GM18526 (cell line): ENCODE results near the gene TANGO2.

Experiments used
- POLR2A ChIP-seq: IDR thresholded peaks from 3 replicates; pipeline ENCODE4 v1.6.1; 2011; ENCODE audit not compliant: insufficient read length; ENCODE audit errors: extremely low read depth

TANGO2 gene

GRCh38 chr22:20011123-20011992 lies 9.6 kb upstream of the TANGO2 start:
- no peak for TF ChIP-seq POLR2A

DNA sequence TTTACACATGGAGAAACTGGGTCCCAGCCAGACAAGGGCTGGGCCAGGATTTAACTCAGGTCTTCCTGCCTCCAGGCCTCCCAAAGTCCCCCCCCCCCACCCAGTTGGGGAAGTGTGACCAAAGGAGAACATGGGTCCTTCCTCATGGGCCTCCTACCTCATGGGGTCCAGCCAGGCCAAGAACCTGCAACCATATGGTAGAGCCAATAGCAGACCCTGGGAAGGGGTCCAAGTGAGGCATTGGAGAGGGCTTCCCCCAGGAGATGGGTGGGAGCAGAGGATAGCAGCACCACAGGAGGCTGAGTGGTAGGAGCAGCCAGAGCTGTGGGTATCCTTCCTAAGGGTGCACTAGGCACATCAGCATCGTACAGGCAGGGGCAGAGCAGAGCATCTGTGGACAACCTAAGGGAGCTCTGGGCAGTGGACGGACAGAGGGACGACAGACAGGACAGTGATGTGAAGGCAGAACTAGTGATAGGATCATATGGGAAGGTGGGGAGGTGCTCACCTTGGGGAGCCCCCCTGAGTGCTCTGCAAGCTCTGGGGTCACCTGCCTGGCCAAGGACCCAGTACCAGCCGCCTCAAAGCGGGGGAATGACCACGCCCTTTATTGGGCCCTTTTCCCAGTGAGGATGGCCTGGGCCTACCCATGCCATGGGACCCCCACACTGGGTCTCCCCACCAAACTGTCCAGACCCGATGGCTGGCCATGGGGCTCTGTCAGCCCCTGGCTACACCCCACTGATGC lies 8.7 kb upstream of the TANGO2 start:
- no peak for TF ChIP-seq POLR2A

GRCh38 chr22:20012741-20013331 lies 8.1 kb upstream of the TANGO2 start:
- TF ChIP-seq POLR2A: no peak

GRCh38 chr22:20013382-20013871 lies 7.5 kb upstream of the TANGO2 start:
- TF ChIP-seq POLR2A: no peak

GRCh38 chr22:20014526-20015186 lies 6.3 kb upstream of the TANGO2 start:
- TF ChIP-seq POLR2A: no peak

DNA sequence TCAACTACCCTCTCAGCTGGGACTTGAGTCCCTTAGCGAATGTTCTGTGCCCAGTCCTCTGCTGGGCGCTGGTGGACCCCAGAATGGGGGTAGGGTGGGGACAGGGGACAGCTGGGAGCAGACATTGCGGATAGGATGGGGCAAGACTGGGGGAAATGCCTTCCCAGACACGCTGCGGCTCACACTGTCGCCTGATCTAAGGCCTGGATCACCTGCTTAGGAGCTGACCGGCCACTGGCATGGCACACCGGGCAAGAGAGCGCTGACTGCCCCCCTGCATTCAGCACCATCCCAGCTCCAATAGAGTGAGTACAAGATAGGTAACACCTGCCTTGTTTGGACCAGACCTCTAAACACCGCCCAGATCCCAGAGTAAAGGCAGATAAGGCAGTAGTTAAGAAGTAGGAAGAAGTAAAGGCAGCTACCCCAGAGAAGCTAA lies 5.7 kb upstream of the TANGO2 start:
- TF ChIP-seq POLR2A: no peak

GRCh38 chr22:20015971-20016733 lies 4.8 kb upstream of the TANGO2 start:
- no peak for TF ChIP-seq POLR2A

DNA sequence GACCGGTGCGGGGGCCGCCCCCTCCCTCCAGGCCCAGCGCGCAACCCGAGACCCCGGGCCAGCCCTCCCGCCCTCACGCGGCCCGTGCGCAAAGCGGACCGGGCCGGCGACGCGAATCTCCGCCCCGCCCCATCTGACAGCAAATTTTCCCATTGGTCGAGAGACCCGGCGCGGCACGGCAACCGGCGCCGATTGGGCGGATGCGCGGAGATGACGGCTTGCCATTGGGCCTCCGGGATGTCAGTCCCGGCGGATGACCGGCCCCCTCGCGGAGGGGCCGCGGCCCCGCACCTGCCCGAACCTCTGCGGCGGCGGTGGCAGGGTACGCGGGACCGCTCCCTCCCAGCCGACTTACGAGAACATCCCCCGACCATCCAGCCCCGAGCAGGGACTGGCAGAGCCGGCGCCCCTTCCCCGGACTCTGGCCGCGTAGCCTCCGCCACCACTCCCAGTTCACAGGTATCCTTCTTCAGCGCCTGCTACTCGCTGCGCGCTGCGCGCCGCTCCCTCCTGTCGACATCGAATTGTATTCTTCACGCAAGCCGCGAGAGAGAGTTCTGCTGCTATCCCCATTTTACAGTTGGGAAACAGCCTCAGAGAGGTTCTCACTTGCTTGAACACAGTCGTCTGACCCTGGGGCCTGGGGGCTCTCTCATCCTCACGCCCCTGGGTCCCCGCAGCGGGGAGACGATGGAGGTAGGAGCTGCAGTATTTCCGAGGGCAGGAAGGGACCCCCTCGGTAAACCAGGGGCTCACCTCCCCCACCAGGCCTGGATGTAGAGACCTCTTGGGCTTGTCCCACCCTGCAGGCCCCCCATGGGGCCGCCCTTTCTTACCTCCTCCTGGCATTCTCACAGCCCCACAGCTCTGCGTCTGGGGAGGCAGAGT lies 3.9 kb upstream of the TANGO2 start, which contains the start of gene ARVCF:
TSS of gene ARVCF (minus strand) at position 90 of the 888 bp plus-strand sequence. CDS start 26,029 bp downstream, outside the sequence.
- no peak for TF ChIP-seq POLR2A

- no peak for TF ChIP-seq POLR2A
Observed at GRCh38 chr22:20017622-20017958, 3.3 kb upstream of the TANGO2 start.

DNA sequence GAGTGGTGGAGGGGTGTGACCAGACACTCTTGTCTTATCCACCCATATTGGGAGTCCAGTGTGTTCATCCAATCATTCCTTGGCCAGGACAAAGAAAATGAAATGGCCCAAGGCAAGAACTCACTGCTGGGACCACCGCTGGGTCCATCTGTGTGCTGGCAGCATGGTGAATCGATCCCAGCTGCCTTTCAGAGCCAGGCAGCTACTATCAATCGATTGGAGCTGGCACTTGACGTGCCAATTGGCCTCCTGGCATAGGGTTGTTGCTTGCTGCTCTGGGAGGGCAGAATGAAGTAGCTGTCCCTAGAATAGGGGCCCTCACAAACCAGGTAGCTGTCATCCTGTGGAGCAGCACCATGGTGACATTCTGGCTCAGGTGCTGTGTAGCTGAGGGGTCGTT lies 2.9 kb upstream of the TANGO2 start:
- TF ChIP-seq POLR2A: no peak

GRCh38 chr22:20019661-20020532 lies 1.0 kb upstream of the TANGO2 start:
- TF ChIP-seq POLR2A: no peak

GRCh38 chr22:20021196-20022181 lies 579 bp downstream of the TANGO2 start:
- TF ChIP-seq POLR2A: no peak
